A673 (cell line): ENCODE data around the gene VARS2.

ENCODE experiments used
- CTCF ChIP-seq: fragments of 300-800, 200-600 bp; sonication (generic); conservative IDR thresholded peaks from 2 replicates; pipeline ENCODE4 v1.5.1; 2017; ENCODE audit warnings: low read depth, mild to moderate bottlenecking, antibody characterized with exemption, low read length, moderate library complexity, mixed read lengths
- EZH2 ChIP-seq: fragments of 200-600 bp; sonication (generic); IDR thresholded peaks from 2 replicates; pipeline ENCODE4 v1.6.1; 2017; ENCODE audit warnings: borderline replicate concordance, low read depth, mild to moderate bottlenecking, mixed read lengths, antibody characterized with exemption, low read length; ENCODE audit not compliant: poor library complexity, severe bottlenecking

GRCh38 chr6:30897882-30898281 is 16.2 kb upstream of the VARS2 start:
- TF ChIP-seq CTCF = no peak
- TF ChIP-seq EZH2 = no peak
